H1 (cell line): Measurements from ENCODE around the gene EIF4E1B. TPM values are rescaled to one million over a fixed set of nuclear protein-coding genes. Genes with fewer than 3 reads are reported as not detected.

Experiments used
- CTCF ChIA-PET: fragments of 300-600 bp; sonication (Branson Sonifier 250); formaldehyde crosslinking; loops from one replicate; lab custom pipeline; 2021; ENCODE audit not compliant: partially characterized antibody; lab: Charles Lee
- POLR2A ChIA-PET: fragments of 300-600 bp; sonication (Branson Sonifier 250); formaldehyde crosslinking; loops from one replicate; lab custom pipeline; 2021; ENCODE audit warnings: inconsistent platforms; ENCODE audit not compliant: partially characterized antibody; lab: Charles Lee
- DNase-seq, 2 experiments: peaks; one replicate each; pipeline versions ENCODE4 v3.0.0 to v3.0.0-alpha.2; 2010 to 2022; ENCODE audit warnings: low spot score in 2 of 2, low read depth in 1 of 2, mixed read lengths in 1 of 2
- FAIRE-seq: peaks from 2 replicates; lab custom pipeline; 2011; peaks lifted over from hg19 to GRCh38; lab: Jason Lieb, UNC
- H2AFZ ChIP-seq: 2 replicates; pipeline ENCODE4 v1.8.1; 2012; ENCODE audit warnings: low read length, inconsistent platforms
- H2AK5ac ChIP-seq: 2 replicates; pipeline ENCODE4 v1.6.1; 2013; ENCODE audit warnings: low read depth, low read length
- H2BK120ac ChIP-seq: replicated peaks from 2 replicates; pipeline ENCODE3; 2013; ENCODE audit warnings: low read depth, low read length, inconsistent platforms
- H2BK12ac ChIP-seq: 2 replicates; pipeline ENCODE4 v1.6.1; 2013; ENCODE audit warnings: low read depth, low read length
- H2BK15ac ChIP-seq: 2 replicates; pipeline ENCODE4 v1.6.1; 2013; ENCODE audit warnings: low read length
- H2BK20ac ChIP-seq: 2 replicates; pipeline ENCODE4 v1.6.1; 2013; ENCODE audit warnings: low read length
- H2BK5ac ChIP-seq: 2 replicates; pipeline ENCODE4 v1.6.1; 2013; ENCODE audit warnings: low read depth, low read length
- H3K14ac ChIP-seq: 2 replicates; pipeline ENCODE4 v1.6.1; 2013; ENCODE audit warnings: inconsistent platforms; ENCODE audit not compliant: insufficient read length
- H3K18ac ChIP-seq: 2 replicates; pipeline ENCODE4 v1.6.1; 2013; ENCODE audit warnings: low read length; ENCODE audit errors: extremely low read depth
- H3K23ac ChIP-seq: 2 replicates; pipeline ENCODE4 v1.6.1; 2013; ENCODE audit warnings: inconsistent platforms; ENCODE audit not compliant: insufficient read length
- H3K23me2 ChIP-seq: 2 replicates; pipeline ENCODE4 v1.6.1; 2013; ENCODE audit warnings: low read depth, low read length
- H3K27ac ChIP-seq: 2 replicates; pipeline ENCODE4 v1.6.1; 2011; ENCODE audit warnings: low read depth, low read length, inconsistent platforms
- H3K27me3 ChIP-seq, 4 experiments: replicated peaks in 1 of 4; 1 replicate in 1 of 4; 2 replicates in 3 of 4; pipeline versions ENCODE4 v1.6.1 to v1.8.1; 2011 to 2013; ENCODE audit warnings: low read length in 3 of 4, mild to moderate bottlenecking in 3 of 4, inconsistent platforms in 2 of 4, mixed read lengths in 2 of 4, moderate library complexity in 1 of 4; ENCODE audit not compliant: control insufficient read depth in 3 of 4, insufficient read depth in 3 of 4; ENCODE audit errors: extremely low read depth in 1 of 4
- H3K36me3 ChIP-seq, 4 experiments: 2 replicates each; pipeline versions ENCODE4 v1.6.1 to v1.8.1; 2011 to 2013; ENCODE audit warnings: mild to moderate bottlenecking in 4 of 4, low read length in 3 of 4, moderate library complexity in 2 of 4, control low read depth in 1 of 4, inconsistent platforms in 1 of 4; ENCODE audit not compliant: insufficient read depth in 4 of 4, control insufficient read depth in 2 of 4
- H3K4ac ChIP-seq: replicated peaks from 2 replicates; pipeline ENCODE3; 2013; ENCODE audit warnings: low read length, low read depth, mixed read lengths, inconsistent platforms; ENCODE audit not compliant: insufficient read length
- H3K4me1 ChIP-seq, 4 experiments: replicated peaks in 1 of 4; 1 replicate in 1 of 4; 2 replicates in 3 of 4; pipeline versions ENCODE4 v1.6.1 to v1.8.1; 2011 to 2013; ENCODE audit warnings: low read length in 3 of 4, inconsistent platforms in 2 of 4, mixed read lengths in 1 of 4; ENCODE audit not compliant: insufficient read depth in 4 of 4, control insufficient read depth in 3 of 4
- H3K4me2 ChIP-seq, 2 experiments: 2 replicates each; pipeline versions ENCODE4 v1.6.1 to v1.8.1; 2011 to 2013; ENCODE audit warnings: low read depth in 2 of 2, low read length in 2 of 2, control low read depth in 1 of 2, inconsistent platforms in 1 of 2, mild to moderate bottlenecking in 1 of 2; ENCODE audit not compliant: insufficient read depth in 1 of 2
- H3K4me3 ChIP-seq, 4 experiments: fragments of 200-600, 300-600 bp in 1 of 4; sonication (generic), shearing (Covaris generic), sonication (Bioruptor Twin) in 1 of 4; 2 replicates each; pipeline versions ENCODE4 v1.5.1 to v1.8.1; 2011 to 2016; ENCODE audit warnings: low read length in 4 of 4, low read depth in 3 of 4, control low read depth in 2 of 4, inconsistent platforms in 2 of 4, mild to moderate bottlenecking in 2 of 4, mixed read lengths in 1 of 4, moderate library complexity in 1 of 4; ENCODE audit not compliant: insufficient read depth in 2 of 4; ENCODE audit errors: extremely low read depth in 1 of 4
- H3K56ac ChIP-seq: replicated peaks from 2 replicates; pipeline ENCODE3; 2013; ENCODE audit warnings: low read depth, mild to moderate bottlenecking, mixed read lengths, low read length, inconsistent platforms; ENCODE audit not compliant: insufficient read length
- H3K79me1 ChIP-seq: 2 replicates; pipeline ENCODE4 v1.6.1; 2013; ENCODE audit warnings: low read depth, low read length, control low read depth
- H3K79me2 ChIP-seq, 2 experiments: 2 replicates each; pipeline versions ENCODE4 v1.6.1 to v1.8.1; 2012 to 2013; ENCODE audit warnings: low read length in 2 of 2, mild to moderate bottlenecking in 2 of 2, inconsistent platforms in 1 of 2; ENCODE audit not compliant: insufficient read depth in 2 of 2, control insufficient read depth in 1 of 2
- H3K9ac ChIP-seq, 4 experiments: replicated peaks in 1 of 4; 1 replicate in 1 of 4; 2 replicates in 3 of 4; pipeline versions ENCODE4 v1.6.1 to v1.8.1; 2011 to 2013; ENCODE audit warnings: low read depth in 3 of 4, low read length in 3 of 4, control low read depth in 2 of 4, mild to moderate bottlenecking in 2 of 4, moderate library complexity in 2 of 4, inconsistent platforms in 1 of 4; ENCODE audit errors: extremely low read depth in 1 of 4
- H3K9me3 ChIP-seq, 2 experiments: 2 replicates each; pipeline versions ENCODE4 v1.6.1 to v1.8.1; 2012 to 2013; ENCODE audit warnings: mild to moderate bottlenecking in 2 of 2, moderate library complexity in 2 of 2, control low read depth in 1 of 2, inconsistent platforms in 1 of 2, low read depth in 1 of 2, low read length in 1 of 2, mixed read lengths in 1 of 2; ENCODE audit not compliant: insufficient read depth in 2 of 2
- H4K20me1 ChIP-seq, 2 experiments: replicated peaks in 1 of 2; 2 replicates each; pipeline versions ENCODE3 to v1.8.1; 2011 to 2013; ENCODE audit warnings: inconsistent platforms in 2 of 2, low read length in 2 of 2, mild to moderate bottlenecking in 1 of 2; ENCODE audit not compliant: insufficient read depth in 2 of 2, control insufficient read depth in 1 of 2
- H4K5ac ChIP-seq: 2 replicates; pipeline ENCODE4 v1.6.1; 2013; ENCODE audit warnings: low read length, low read depth, mixed read lengths, inconsistent platforms; ENCODE audit not compliant: insufficient read length
- H4K8ac ChIP-seq: 2 replicates; pipeline ENCODE4 v1.8.0; 2013; ENCODE audit warnings: mild to moderate bottlenecking, moderate library complexity, low read length, inconsistent platforms; ENCODE audit not compliant: insufficient read depth; ENCODE audit errors: extremely low read depth
- H4K91ac ChIP-seq: replicated peaks from 2 replicates; pipeline ENCODE3; 2013; ENCODE audit warnings: low read length, mixed read lengths, inconsistent platforms; ENCODE audit not compliant: insufficient read length
- ATF2 ChIP-seq: IDR thresholded peaks from 2 replicates; pipeline ENCODE4 v1.6.1; 2012; ENCODE audit warnings: low read length, inconsistent platforms
- POLR2A ChIP-seq, 2 experiments: IDR thresholded peaks; 1 replicate in 1 of 2; 2 replicates in 1 of 2; pipeline ENCODE4 v1.6.1; 2011; ENCODE audit warnings: low read depth in 2 of 2, low read length in 2 of 2, mild to moderate bottlenecking in 2 of 2; ENCODE audit errors: control extremely low read depth in 1 of 2
- WGBS, 2 experiments: shearing (Covaris generic) in 1 of 2; methylation state at CpG; one replicate each; pipeline versions ENCODE4 v1.1.6 to v1.1.7; 2013 to 2015; ENCODE audit warnings: low lambda C conversion rate in 2 of 2, mixed read lengths in 2 of 2, inconsistent platforms in 1 of 2, low coverage in 1 of 2, missing lambda C conversion rate in 1 of 2; ENCODE audit not compliant: insufficient replicate concordance in 2 of 2, insufficient coverage in 1 of 2, insufficient read length in 1 of 2; ENCODE audit errors: extremely low coverage in 1 of 2, missing lambda C conversion rate in 1 of 2; 5-methylcytosine and 5-hydroxymethylcytosine counted together
- polyA plus RNA-seq, 7 experiments: library from polyadenylated mRNA; depleted of rRNA in 3 of 7; stranded (reverse) in 5 of 7; unstranded in 2 of 7; fragments of >200 nt in 5 of 7; fragments of 200-250 nt in 2 of 7; gene quantifications; 1 replicate in 5 of 7; 2 replicates in 1 of 7; 4 replicates in 1 of 7; pipeline versions ENCODE4 v1.2.1 to v1.2.3, GENCODE V29; 2011 to 2013; ENCODE audit warnings: missing spikeins in 2 of 7, mixed read lengths in 2 of 7
- total RNA-seq: library from RNA; stranded (reverse); fragmentation: NEBNext Ultra II Directional; extraction: Animal tissue kit (Norgen Biotek cat#: 25700); gene quantifications from 2 replicates; pipeline ENCODE4 v1.2.1, GENCODE V29; 2021

Gene EIF4E1B
- total and polyA plus RNA-seq, 2 of the 8 experiments (the other 6 are each of a cell fraction or from before 2014, with no cell fraction given): 0.97 to 1.3 TPM

GRCh38 chr5:176659860-176660461 is 29.5 kb downstream of the EIF4E1B start:
- Histone ChIP-seq H3K23ac (no peak overlapping the region), H2BK5ac (no peak overlapping the region), H3K4ac (no peak overlapping the region), H2BK15ac (no peak overlapping the region), H3K4me2 (no peak overlapping the region), H3K79me1 (no peaks in the 10 kb centered on the region), H3K4me1 (peaks cover 0 to 11% (median 7%) of the 10 kb centered on the region in 4 experiments; a peak in 6 of 7 replicates), H3K27me3 (no peaks in the 10 kb centered on the region), H2AK5ac (no peak overlapping the region), H3K14ac (no peak overlapping the region), H3K23me2 (peaks cover 4% of the 10 kb centered on the region; the same call in 1 of the 2 replicates), H4K20me1 (peaks cover 0 to 4% of the 10 kb centered on the region in 2 experiments), H3K4me3 (no peak overlapping the region), H4K5ac (no peak overlapping the region), H2AFZ (no peak overlapping the region), H2BK120ac (no peak overlapping the region), H3K79me2 (no peaks in the 10 kb centered on the region), H3K18ac (no peak overlapping the region), H3K9me3 (no peaks in the 10 kb centered on the region), H2BK20ac (no peak overlapping the region), H2BK12ac (no peak overlapping the region; the same call in 1 of the 2 replicates), H3K27ac (no peak overlapping the region), H4K8ac (no peak overlapping the region), H4K91ac (no peak overlapping the region), H3K9ac (no peak overlapping the region), H3K56ac (peak overlapping the region; percentile 19), H3K36me3 (no peaks in the 10 kb centered on the region; a peak in 1 of 8 replicates)
- DNase-seq (no peak), FAIRE-seq (no peak)
- ChIA-PET POLR2A (interaction anchor here (0.7 to 2.1 kb wide), 5 partner anchors 9 to 176 kb away, joined by 3 to 9 read pairs (median 4); no protein-coding TSS in a partner anchor), CTCF (interaction anchor here (0.6 to 35.1 kb wide), 90 partner anchors 8 to 642 kb away, joined by 3 to 859 read pairs (median 6); partner anchors contain the start of genes FGFR4, HIGD2A, HK3 and NOP16)
- TF ChIP-seq ATF2 (no peak), POLR2A (IDR thresholded peaks at IDR 0.05; ENCODE audit: control extremely low read depth in 1 of 2, low read depth in 2 of 2, low read length in 2 of 2) (no peak)
- 75 to 100% methylated on average over 1 to 4 of the region's 4 CpGs for WGBS, 2 experiments
